Astrocyte (in vitro differentiated cells and primary cell): ENCODE results near the gene HSFX2. TPM values are rescaled to one million over a fixed set of nuclear protein-coding genes. Genes with fewer than 3 reads are reported as not detected.

Experiments used
- DNase-seq: peaks from one replicate; pipeline ENCODE4 v3.0.0-alpha.2; 2010; ENCODE audit warnings: low read depth
- FAIRE-seq: peaks from 2 replicates; lab custom pipeline; 2011; peaks lifted over from hg19 to GRCh38; lab: Jason Lieb, UNC
- H2AFZ ChIP-seq: 2 replicates; pipeline ENCODE4 v1.6.0; 2012; ENCODE audit warnings: low read depth, low read length, inconsistent platforms
- H3K27ac ChIP-seq: 2 replicates; pipeline ENCODE4 v1.5.1; 2011; ENCODE audit warnings: low read depth, low read length, inconsistent platforms
- H3K27me3 ChIP-seq: 2 replicates; pipeline ENCODE4 v1.6.0; 2011; ENCODE audit warnings: low read length, inconsistent platforms; ENCODE audit not compliant: insufficient read depth
- H3K36me3 ChIP-seq: 2 replicates; pipeline ENCODE4 v1.5.1; 2011; ENCODE audit warnings: low read length, inconsistent platforms; ENCODE audit not compliant: insufficient read depth
- H3K4me1 ChIP-seq: 2 replicates; pipeline ENCODE4 v1.5.1; 2011; ENCODE audit warnings: low read length, inconsistent platforms; ENCODE audit not compliant: insufficient read depth
- H3K4me2 ChIP-seq: 2 replicates; pipeline ENCODE4 v1.6.0; 2012; ENCODE audit warnings: low read length, inconsistent platforms
- H3K4me3 ChIP-seq: 2 replicates; pipeline ENCODE4 v1.5.1; 2011; ENCODE audit warnings: low read depth, mild to moderate bottlenecking, low read length, inconsistent platforms; ENCODE audit not compliant: insufficient read depth
- H3K79me2 ChIP-seq: 2 replicates; pipeline ENCODE4 v1.6.0; 2012; ENCODE audit warnings: mild to moderate bottlenecking, low read length, inconsistent platforms; ENCODE audit not compliant: insufficient read depth
- H3K9ac ChIP-seq: 2 replicates; pipeline ENCODE4 v1.6.0; 2012; ENCODE audit warnings: mild to moderate bottlenecking, low read length, inconsistent platforms
- H3K9me3 ChIP-seq: 2 replicates; pipeline ENCODE4 v1.5.1; 2012; ENCODE audit warnings: low read depth, mild to moderate bottlenecking, low read length, inconsistent platforms; ENCODE audit not compliant: insufficient read depth
- H4K20me1 ChIP-seq: 2 replicates; pipeline ENCODE4 v1.6.0; 2012; ENCODE audit warnings: low read length, inconsistent platforms; ENCODE audit not compliant: insufficient read depth
- H3K27ac Mint-ChIP-seq: one replicate; pipeline ENCODE4 v1.8.0; 2021; ENCODE audit warnings: mild to moderate bottlenecking, mixed read lengths; ENCODE audit not compliant: unreplicated experiment
- H3K27me3 Mint-ChIP-seq: one replicate; pipeline ENCODE4 v1.8.0; 2021; ENCODE audit warnings: low read depth, mixed read lengths; ENCODE audit not compliant: unreplicated experiment
- H3K36me3 Mint-ChIP-seq: one replicate; pipeline ENCODE4 v1.8.0; 2021; ENCODE audit warnings: low read depth, mixed read lengths; ENCODE audit not compliant: unreplicated experiment
- H3K4me1 Mint-ChIP-seq: one replicate; pipeline ENCODE4 v1.8.0; 2021; ENCODE audit warnings: low read depth, mixed read lengths; ENCODE audit not compliant: unreplicated experiment
- H3K4me3 Mint-ChIP-seq: one replicate; pipeline ENCODE4 v1.8.0; 2021; ENCODE audit warnings: mild to moderate bottlenecking, moderate library complexity, mixed read lengths; ENCODE audit not compliant: unreplicated experiment
- H3K9me3 Mint-ChIP-seq: one replicate; pipeline ENCODE4 v1.8.0; 2021; ENCODE audit warnings: mild to moderate bottlenecking, mixed read lengths; ENCODE audit not compliant: unreplicated experiment
- CTCF ChIP-seq: IDR thresholded peaks from 2 replicates; pipeline ENCODE4 v1.5.1; 2011; ENCODE audit warnings: low read depth, mild to moderate bottlenecking, inconsistent platforms, low read length, moderate library complexity; ENCODE audit not compliant: insufficient read depth
- EZH2 ChIP-seq: IDR thresholded peaks from 2 replicates; pipeline ENCODE4 v1.6.1; 2012; ENCODE audit warnings: mild to moderate bottlenecking, low read length, inconsistent platforms; ENCODE audit not compliant: insufficient read depth
- total RNA-seq: library from RNA; stranded (reverse); gene quantifications from 2 replicates; pipeline ENCODE4 v1.2.1, GENCODE V29; 2021

Gene HSFX2
- total RNA-seq, 1 donor from 2014 or later, result not detected

DNA sequence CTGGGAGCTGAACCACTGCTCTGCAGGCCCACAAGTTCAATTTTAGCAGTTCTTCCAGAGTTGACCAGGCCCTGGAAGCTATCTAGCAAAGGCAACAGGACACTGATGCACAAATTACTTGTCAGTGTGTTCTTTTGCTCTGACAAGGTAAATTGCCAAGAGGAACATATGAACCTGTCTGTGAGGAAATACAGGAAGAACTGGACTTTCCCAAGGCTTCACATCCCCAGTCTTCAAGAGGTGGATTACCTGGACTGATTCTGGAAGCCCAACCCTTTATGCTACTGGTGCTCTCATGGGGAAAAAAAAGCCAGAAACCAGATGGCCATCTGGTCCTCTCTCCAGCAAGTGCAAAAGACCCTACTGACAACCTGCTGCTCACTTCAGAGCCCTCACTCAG lies 38.4 kb upstream of the HSFX2 start:
- FAIRE-seq, result peak; percentile 20

DNA sequence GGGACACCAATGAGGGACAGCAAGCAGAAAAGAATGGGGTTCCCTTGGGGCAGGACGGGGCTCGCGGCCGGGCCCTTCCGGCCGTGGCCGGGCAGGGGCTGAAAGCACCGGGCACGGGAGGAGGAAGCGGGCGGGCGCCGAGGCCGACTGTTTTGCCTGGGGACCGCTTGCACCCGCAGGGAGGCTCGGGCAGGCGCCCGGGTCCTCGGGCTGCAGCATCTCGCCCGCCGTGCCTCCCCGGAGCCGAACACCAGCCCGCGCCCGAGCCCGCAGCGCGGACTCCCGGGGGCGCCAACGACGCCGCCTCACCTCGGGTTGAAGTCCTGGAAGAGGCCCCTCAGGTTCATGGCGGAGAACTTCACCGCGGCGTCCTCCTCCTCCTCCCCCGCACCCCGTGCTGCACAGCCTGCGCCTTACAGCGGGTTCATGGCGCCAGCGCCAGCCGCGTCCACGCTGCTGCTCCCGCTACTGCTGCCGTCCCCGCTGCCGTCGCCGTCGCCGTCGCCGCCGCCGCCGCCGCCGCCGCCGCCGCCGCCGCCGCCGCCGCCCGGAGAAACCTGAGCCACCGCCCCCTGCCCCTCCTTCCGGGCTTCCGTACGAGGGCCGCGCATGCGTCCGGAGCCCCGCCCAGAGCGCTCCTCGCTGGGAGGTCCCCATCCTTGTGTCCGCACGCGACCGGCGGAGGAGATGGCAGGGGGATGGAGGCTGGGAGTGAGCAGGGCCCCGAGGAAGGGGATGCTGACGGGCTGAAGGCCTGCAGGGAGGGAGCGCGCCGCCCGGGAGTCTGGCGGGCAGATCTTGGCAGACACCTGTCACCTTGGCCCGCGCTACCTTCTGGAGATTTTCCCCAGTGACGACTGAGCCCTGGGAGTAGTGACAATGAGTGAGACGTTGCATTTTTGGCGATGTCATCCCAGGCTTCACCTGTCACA lies 36.4 kb upstream of the HSFX2 start, which contains the start of gene TMEM185A:
Gene TMEM185A (minus strand): TSS at position 559 of the 932 bp plus-strand sequence. CDS start 212 bp downstream, at position 347.
- Histone ChIP-seq H3K27ac (peak within 1 kb of the TSS; percentile 47), H4K20me1 (peaks cover 31% of the 10 kb centered on the region), H3K36me3 (no peaks in the 10 kb centered on the region), H3K9ac (peak within 1 kb of the TSS; percentile 82), H2AFZ (peak within 1 kb of the TSS; percentile 80), H3K9me3 (no peaks in the 10 kb centered on the region), H3K79me2 (peaks cover 33% of the 10 kb centered on the region), H3K27me3 (no peaks in the 10 kb centered on the region), H3K4me2 (peak within 1 kb of the TSS; percentile 90), H3K4me1 (peaks cover 9% of the 10 kb centered on the region), H3K4me3 (peak within 1 kb of the TSS; percentile 65)
- no peaks in the 10 kb centered on the region for H3K9me3 Mint-ChIP-seq
- no peak for TF ChIP-seq CTCF
- no peak for TF ChIP-seq EZH2
- peaks cover 22% of the 10 kb centered on the region for H3K4me1 Mint-ChIP-seq
- H3K36me3 Mint-ChIP-seq, result peaks cover 5% of the 10 kb centered on the region
- FAIRE-seq (no peak), DNase-seq (peak; percentile 9)
- H3K27ac Mint-ChIP-seq, result peak within 1 kb of the TSS; percentile 69
- H3K27me3 Mint-ChIP-seq, result peaks cover 8% of the 10 kb centered on the region
- H3K4me3 Mint-ChIP-seq, result peak within 1 kb of the TSS; percentile 94

More for the DNA sequence above, 38.4 kb upstream of the HSFX2 start:
- Histone ChIP-seq H3K4me2 (no peak overlapping the region), H3K9me3 (no peaks in the 10 kb centered on the region), H4K20me1 (peaks cover 23% of the 10 kb centered on the region), H3K79me2 (peaks cover 21% of the 10 kb centered on the region), H3K4me1 (peaks cover 9% of the 10 kb centered on the region), H3K36me3 (no peaks in the 10 kb centered on the region), H3K27me3 (no peaks in the 10 kb centered on the region), H2AFZ (no peak overlapping the region), H3K27ac (no peak overlapping the region), H3K4me3 (no peak overlapping the region), H3K9ac (no peak overlapping the region)
- Mint-ChIP-seq H3K4me3 (no peak overlapping the region), H3K4me1 (peaks cover 12% of the 10 kb centered on the region), H3K36me3 (peaks cover 2% of the 10 kb centered on the region), H3K9me3 (no peaks in the 10 kb centered on the region), H3K27ac (no peak overlapping the region), H3K27me3 (peaks cover 8% of the 10 kb centered on the region)
- DNase-seq, result no peak
- no peak for TF ChIP-seq CTCF
- no peak for TF ChIP-seq EZH2
